GM18861 (cell line): Measurements from ENCODE around the gene TPRX1.
"Not testable (repeated sequence)": the region's sequence is repeated elsewhere in the genome, so short reads cannot be mapped to it uniquely, and the experiment has no call there.

Experiments used
- ATAC-seq: cut with Tn5 transposase; IDR thresholded peaks from one replicate; pipeline ENCODE4 v1.9.1; 2021; ENCODE audit not compliant: unreplicated experiment

The TPRX1 gene

GRCh38 chr19:47804451-47804850 is at the start of gene TPRX1:
TPRX1 (minus strand) TSS chr19:47804551; CDS start chr19:47804539, 12 bp downstream.
- not testable (repeated sequence) for ATAC-seq

GRCh38 chr19:47853003-47853402 is 48.7 kb upstream of the TPRX1 start:
- ATAC-seq = no peak

GRCh38 chr19:47848823-47849473 is 44.6 kb upstream of the TPRX1 start:
- ATAC-seq = no peak

GRCh38 chr19:47848425-47848822 is 44.1 kb upstream of the TPRX1 start:
- ATAC-seq = no peak

GRCh38 chr19:47842941-47843340 is 38.6 kb upstream of the TPRX1 start:
- ATAC-seq = no peak

GRCh38 chr19:47839913-47840312 is 35.6 kb upstream of the TPRX1 start:
- no peak for ATAC-seq

- no peak for ATAC-seq
Observed at GRCh38 chr19:47839411-47839810, 35.1 kb upstream of the TPRX1 start.

- no peak for ATAC-seq
Observed at GRCh38 chr19:47836038-47836437, 31.7 kb upstream of the TPRX1 start.

GRCh38 chr19:47832723-47833122 is 28.4 kb upstream of the TPRX1 start:
- ATAC-seq = no peak

- ATAC-seq = no peak
Observed at GRCh38 chr19:47826800-47827199, 22.4 kb upstream of the TPRX1 start.

- no peak for ATAC-seq
Observed at GRCh38 chr19:47824396-47824795, 20.0 kb upstream of the TPRX1 start.

GRCh38 chr19:47821460-47822020 is 17.2 kb upstream of the TPRX1 start, which contains the start of gene CRX:
CRX (plus strand) TSS chr19:47821937; CDS start chr19:47834444, 12,507 bp downstream.
- ATAC-seq = no peak

- no peak for ATAC-seq
Observed at GRCh38 chr19:47820410-47820809, 16.1 kb upstream of the TPRX1 start.

GRCh38 chr19:47819858-47820257 is 15.5 kb upstream of the TPRX1 start:
- ATAC-seq = no peak

- not testable (repeated sequence) for ATAC-seq
Observed at GRCh38 chr19:47818221-47818620, 13.9 kb upstream of the TPRX1 start.

GRCh38 chr19:47816270-47816669 is 11.9 kb upstream of the TPRX1 start:
- ATAC-seq = not testable (repeated sequence)

GRCh38 chr19:47813995-47814328 is 9.6 kb upstream of the TPRX1 start:
- no peak for ATAC-seq

- ATAC-seq = no peak
Observed at GRCh38 chr19:47813304-47813994, 9.1 kb upstream of the TPRX1 start.

- no peak for ATAC-seq
Observed at GRCh38 chr19:47806435-47806834, 2.1 kb upstream of the TPRX1 start.

GRCh38 chr19:47805313-47805712 is 962 bp upstream of the TPRX1 start:
- ATAC-seq = no peak

- ATAC-seq = not testable (repeated sequence)
Observed at GRCh38 chr19:47803671-47804070, 680 bp downstream of the TPRX1 start.

- not testable (repeated sequence) for ATAC-seq
Observed at GRCh38 chr19:47803148-47803547, 1.2 kb downstream of the TPRX1 start.
